Measurements from ENCODE around the gene HEATR1.
"Not testable (repeated sequence)": the region's sequence is repeated elsewhere in the genome, so short reads cannot be mapped to it uniquely, and the experiment has no call there.

The HEATR1 gene

GRCh38 chr1:236504338-236504737 is 100.0 kb downstream of the HEATR1 start:
- not testable (repeated sequence) for DNase-seq

DNA sequence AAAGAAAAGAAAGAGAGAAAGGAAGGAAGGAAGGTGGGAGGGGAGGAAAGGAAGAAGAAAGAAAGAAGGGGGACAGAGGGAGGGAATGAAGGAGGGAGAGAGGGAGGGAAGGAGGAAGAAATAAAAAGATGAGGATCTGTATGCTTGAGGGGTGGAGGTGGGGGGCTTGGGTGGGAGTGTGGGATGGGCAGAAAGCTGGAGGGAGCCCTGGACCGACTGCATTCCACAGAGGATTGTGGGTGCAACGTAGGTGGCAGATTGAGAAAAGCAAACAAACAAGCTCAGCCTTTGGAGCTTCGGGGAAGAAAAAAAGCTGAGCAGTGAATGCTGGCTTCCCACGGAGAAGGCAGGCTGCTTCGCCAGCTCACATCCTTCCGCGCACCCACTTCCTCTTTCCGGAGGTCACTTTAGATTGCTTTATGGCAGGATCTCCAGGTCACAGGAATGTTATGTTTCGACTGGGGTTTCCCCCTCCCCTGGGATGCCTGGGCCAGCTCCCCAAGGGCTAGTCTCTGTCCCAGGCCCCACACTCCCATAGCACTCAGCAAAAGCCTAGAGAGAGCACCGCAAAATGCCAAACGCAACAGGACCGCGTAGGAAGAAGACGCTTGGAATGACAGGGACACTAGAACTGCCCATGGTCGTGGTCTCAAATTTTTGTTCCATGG is 101.2 kb downstream of the HEATR1 start:
- DNase-seq: peak in 1 of 2 experiments; percentile 47

- peak in 1 of 2 experiments; percentile 3 for DNase-seq
Observed at GRCh38 chr1:236502579-236502971, 101.7 kb downstream of the HEATR1 start.

- DNase-seq: no peak
Observed at GRCh38 chr1:236501093-236501492, 103.2 kb downstream of the HEATR1 start.
